ENCODE data around the gene PTTG1IP. TPM values are rescaled to one million over a fixed set of nuclear protein-coding genes. Genes with fewer than 3 reads are reported as not detected.

The PTTG1IP gene
- total RNA-seq, 1 donor from 2014 or later = 172 TPM

GRCh38 chr21:44865561-44866280, 7.8 kb downstream of the PTTG1IP start:
- no peak for DNase-seq

GRCh38 chr21:44862869-44863685, 10.4 kb downstream of the PTTG1IP start:
- DNase-seq = no peak

- DNase-seq = no peak
These were observed 14.7 kb downstream of the PTTG1IP start for GRCh38 chr21:44858791-44859190.

GRCh38 chr21:44858291-44858690, 15.2 kb downstream of the PTTG1IP start:
- no peak for DNase-seq

GRCh38 chr21:44857127-44857892, 16.2 kb downstream of the PTTG1IP start:
- DNase-seq = no peak

GRCh38 chr21:44856131-44856530, 17.4 kb downstream of the PTTG1IP start:
- DNase-seq = no peak

GRCh38 chr21:44855572-44855971, 17.9 kb downstream of the PTTG1IP start:
- DNase-seq = no peak

GRCh38 chr21:44854664-44855446, 18.6 kb downstream of the PTTG1IP start:
- no peak for DNase-seq

- no peak for DNase-seq
These were observed 19.2 kb downstream of the PTTG1IP start for GRCh38 chr21:44854391-44854663.

GRCh38 chr21:44853601-44854390, 19.7 kb downstream of the PTTG1IP start:
- DNase-seq = no peak

GRCh38 chr21:44850905-44851657, 22.4 kb downstream of the PTTG1IP start:
- DNase-seq = no peak

- DNase-seq = no peak
These were observed 23.2 kb downstream of the PTTG1IP start for GRCh38 chr21:44850208-44850800.

GRCh38 chr21:44849616-44850130, 23.8 kb downstream of the PTTG1IP start:
- DNase-seq = no peak

- DNase-seq = no peak
These were observed 24.5 kb downstream of the PTTG1IP start for GRCh38 chr21:44848821-44849521.

GRCh38 chr21:44847261-44848056, 26.0 kb downstream of the PTTG1IP start:
- DNase-seq = no peak

- peak; percentile 66 for DNase-seq
These were observed 26.8 kb downstream of the PTTG1IP start for GRCh38 chr21:44846485-44847260.

GRCh38 chr21:44846224-44846484, 27.3 kb downstream of the PTTG1IP start:
- DNase-seq = no peak

Measured in tongue (tissue), 2 donors.